ENCODE results near the gene TXNDC16.

The TXNDC16 gene

GRCh38 chr14:52442602-52443001 is 109.7 kb downstream of the TXNDC16 start:
- DNase-seq: no peak

DNA sequence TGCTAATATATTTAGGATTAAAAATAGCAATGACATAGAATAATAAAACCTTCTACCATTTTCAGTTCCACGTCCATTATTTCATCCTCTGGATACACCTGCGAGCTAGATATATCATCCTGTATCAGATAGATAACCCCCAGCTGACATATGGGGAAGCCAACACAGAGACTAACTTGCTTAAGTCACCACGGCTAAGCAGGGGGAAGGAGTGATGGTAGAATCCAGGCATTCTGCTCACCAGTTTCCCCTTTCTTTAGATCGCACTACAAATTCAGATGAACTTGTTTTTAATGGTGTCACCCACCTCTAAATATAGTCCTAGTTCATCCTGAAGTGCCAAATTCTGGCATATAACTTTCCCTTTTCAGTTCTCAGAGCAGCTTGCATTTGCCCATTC is 110.1 kb downstream of the TXNDC16 start:
- no peak for DNase-seq

DNA sequence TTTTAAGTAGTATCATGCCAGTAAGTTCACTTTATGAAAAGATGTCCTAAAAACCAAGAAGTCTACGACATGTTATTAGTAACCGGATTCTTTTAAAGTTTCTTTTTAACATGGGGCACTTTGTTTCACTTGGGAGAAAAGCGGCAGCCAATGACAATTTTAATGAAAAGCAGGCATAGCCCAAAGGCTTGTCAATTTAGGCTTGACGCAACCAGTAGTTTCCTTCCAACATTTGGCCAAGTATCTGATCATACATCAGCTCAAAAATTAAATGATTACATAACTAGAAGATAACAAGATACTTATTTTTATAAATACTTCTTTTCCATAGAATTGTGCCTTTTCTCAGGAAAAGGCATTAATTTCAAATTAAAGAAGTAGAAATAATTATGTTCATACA is 112.8 kb downstream of the TXNDC16 start:
- DNase-seq: no peak

DNA sequence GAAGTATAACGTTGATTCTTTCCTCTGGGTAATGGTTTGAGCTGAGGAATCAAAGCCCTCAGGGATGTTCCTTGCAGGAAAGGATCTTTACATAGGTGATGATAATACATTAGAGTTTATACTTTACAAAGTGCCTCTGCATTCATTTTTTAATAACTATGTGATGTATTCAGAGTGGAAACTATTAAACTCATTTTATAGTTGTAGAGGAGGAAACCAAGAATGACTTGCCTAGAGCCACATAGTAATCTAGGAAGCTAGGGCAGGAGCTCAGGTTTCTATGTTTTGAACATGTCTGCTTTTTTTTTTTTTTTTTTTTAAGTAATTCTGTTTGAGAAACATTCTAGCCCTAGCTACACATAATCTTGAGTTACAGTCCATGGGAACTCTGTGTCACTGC is 117.3 kb downstream of the TXNDC16 start:
- DNase-seq: no peak

DNA sequence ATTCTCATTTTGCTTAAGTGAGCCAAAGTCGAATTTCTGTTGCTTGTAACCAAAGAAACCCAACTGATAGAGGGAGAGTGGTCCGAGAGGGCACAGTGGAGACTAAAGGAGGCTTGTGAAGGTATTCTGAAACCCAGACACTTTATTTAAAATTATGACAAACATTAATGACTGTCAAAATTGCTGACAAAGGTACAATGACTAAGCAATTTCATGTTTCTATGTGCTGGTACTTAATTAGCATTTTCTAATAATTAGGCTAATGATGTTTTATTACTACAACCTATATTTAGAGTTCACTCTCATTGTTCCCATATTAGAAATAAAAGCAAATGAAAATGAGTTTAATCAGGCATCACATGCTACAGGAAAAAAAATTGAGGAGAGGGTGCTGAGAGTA is 121.8 kb downstream of the TXNDC16 start:
- DNase-seq: no peak

GRCh38 chr14:52429451-52429850 is 122.9 kb downstream of the TXNDC16 start:
- DNase-seq: no peak

- DNase-seq: no peak
Measured at GRCh38 chr14:52427460-52427859, 124.8 kb downstream of the TXNDC16 start.

DNA sequence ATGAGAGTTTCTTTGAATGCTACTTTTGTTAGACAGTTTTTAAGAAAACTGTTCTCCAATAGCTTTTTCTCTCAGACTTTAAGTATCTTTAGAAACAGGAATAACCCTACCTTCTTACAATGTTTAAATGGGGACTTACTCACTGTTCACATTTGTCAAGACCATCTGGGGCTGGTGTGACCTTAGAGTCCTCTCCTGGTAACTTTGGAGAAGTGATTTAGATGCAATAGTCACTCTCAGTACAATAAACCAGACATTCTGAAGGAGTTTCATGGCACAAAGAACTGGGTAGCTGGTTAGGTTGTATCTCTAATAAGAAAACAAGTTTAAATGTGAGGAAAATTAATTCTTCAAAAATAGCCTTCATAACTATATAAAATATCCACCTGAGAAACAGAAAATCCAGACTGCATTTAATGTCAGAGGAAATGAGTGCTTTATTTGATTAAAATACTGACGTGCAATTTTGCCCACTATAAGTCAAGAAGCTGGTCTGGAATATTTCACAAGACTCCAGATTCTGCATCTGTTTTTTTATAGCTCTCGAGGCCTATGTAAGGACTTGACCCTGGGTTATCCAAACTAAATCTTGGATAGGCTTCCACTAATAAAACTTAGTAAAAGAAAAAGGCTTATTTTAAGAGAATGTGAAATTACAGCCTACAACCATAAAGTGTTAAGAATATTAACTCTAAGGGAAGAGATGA is 129.5 kb downstream of the TXNDC16 start:
- DNase-seq: no peak

DNA sequence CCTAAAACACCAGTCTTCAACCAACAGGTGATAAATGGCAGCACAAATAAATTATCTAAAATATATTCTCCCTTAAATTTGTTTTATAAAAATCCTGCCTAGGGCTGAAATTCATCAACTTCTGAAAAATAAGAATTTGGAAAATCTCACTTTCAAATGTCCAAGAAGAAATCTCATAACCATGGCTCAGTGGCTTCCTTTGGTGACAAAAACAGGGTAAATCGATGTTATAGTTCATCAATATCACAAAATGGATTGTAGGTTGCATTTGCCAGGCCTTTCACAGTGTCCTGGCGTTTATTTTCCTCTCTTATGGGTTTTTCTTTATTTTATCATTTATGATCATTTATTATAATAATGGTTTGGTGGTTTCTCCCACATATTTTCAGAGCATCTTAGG is 135.2 kb downstream of the TXNDC16 start:
- no peak for DNase-seq

GRCh38 chr14:52413729-52414408 is 138.4 kb downstream of the TXNDC16 start:
- DNase-seq: no peak

DNA sequence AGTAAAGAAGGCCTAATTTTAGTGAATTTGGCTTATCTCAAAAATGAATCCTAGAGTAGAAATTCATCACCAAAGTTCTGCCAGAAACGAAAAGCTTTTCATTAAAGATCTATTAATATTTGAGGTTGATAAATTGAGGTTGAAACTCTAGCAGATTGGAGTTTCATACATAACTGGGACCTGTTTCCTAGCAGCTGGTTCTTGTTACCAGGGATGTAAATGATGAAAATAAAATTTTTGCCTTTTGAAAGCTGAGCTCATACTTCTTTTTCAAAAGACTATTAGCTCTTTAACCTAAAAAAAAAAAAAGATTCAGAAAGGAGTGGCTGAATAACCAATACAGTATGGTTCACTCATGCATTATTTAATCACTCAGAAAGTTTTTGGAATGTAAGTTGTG is 139.9 kb downstream of the TXNDC16 start:
- no peak for DNase-seq

DNA sequence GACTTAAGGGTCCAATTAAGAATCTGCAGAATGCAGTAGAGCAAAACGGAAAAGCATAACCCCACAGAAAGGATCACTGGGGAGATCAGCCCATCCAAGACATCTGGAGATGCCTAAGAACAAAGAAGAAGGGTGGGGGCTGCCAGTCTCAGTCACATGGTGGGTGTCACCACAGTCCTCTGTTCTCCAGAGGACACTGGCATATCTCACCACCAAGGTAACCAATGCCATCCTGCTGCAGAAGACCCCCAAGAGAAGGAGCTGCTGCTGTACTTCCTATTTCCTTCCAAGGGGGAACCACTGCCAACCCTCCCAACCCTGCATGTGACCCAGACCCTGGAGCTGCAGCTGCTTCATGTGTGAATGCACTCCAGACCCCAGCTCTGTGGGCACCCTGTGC is 147.0 kb downstream of the TXNDC16 start:
- DNase-seq: no peak

DNA sequence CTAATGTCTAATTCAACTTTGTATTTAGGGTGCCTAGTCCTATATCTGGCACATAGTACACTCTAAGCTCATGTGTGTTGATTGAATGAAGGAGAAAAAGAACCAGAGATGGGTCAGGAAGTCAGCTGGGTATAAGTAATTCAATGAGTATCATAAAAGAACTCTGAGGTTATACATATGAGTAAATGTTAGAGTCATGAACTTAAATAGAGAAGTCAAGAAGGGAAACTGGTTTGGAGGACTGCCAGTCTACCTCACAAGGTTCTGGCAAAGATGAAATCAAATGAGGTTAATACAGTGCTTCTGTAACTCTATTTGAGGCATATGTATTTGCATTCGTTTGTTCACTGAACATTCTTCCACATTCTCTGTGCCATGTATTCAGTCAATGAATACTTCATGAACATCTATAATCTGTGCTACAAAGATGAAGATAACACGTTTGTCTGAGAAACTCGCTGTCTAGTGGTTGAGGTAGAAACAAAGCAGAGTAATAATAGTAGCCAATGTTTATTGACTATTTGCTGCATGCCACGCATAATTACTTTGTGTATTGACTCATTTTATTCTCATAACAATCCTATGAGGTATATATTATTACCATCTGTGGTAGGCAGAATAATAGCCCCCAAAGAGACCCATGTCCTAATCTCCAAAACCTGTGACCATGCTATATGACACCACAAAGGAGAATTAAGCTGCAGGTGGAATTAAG is 149.3 kb downstream of the TXNDC16 start:
- DNase-seq: no peak

- no peak for DNase-seq
Measured at GRCh38 chr14:52400846-52401245, 151.5 kb downstream of the TXNDC16 start.

- no peak for DNase-seq
Measured at GRCh38 chr14:52399921-52400595, 152.2 kb downstream of the TXNDC16 start.

DNA sequence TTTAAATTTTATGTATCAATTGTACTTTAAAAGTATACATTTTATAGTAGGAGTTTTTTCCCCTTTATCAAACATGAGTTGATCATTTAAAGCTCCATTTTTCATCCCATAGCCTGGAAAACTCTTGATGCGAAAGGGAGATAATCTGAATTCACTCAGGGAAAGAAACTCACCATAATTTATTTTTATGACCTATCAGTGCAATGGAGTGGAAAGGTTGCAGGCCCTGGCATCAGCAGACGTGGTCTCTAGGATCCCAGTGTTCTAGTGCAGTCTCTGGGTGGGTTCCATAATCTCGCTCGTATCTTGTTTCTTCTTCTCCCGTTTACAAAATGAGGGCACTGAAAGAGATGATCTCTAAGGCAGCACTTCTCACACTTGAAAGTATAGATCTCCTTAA is 153.2 kb downstream of the TXNDC16 start:
- DNase-seq: no peak

- no peak for DNase-seq
Measured at GRCh38 chr14:52397844-52398243, 154.5 kb downstream of the TXNDC16 start.

DNA sequence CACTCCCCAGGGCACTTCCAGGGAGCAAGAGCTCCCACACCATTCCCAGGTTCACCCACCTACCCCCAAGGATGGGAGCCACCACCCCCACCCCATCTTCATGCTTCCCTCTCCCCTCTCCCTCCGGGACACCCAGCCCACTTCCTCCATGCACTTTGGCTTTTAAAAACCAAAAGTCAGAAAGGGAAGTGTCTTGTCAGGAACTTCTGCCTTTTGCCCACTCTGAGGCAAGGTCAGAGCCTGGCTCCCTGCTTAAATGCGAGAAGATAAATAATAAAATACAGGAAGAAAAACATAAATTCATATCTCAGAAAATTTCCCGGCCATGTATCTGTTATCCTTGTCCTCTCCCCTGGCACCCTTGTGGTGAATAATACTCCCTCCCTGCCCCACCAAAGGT is 156.6 kb downstream of the TXNDC16 start:
- no peak for DNase-seq

DNA sequence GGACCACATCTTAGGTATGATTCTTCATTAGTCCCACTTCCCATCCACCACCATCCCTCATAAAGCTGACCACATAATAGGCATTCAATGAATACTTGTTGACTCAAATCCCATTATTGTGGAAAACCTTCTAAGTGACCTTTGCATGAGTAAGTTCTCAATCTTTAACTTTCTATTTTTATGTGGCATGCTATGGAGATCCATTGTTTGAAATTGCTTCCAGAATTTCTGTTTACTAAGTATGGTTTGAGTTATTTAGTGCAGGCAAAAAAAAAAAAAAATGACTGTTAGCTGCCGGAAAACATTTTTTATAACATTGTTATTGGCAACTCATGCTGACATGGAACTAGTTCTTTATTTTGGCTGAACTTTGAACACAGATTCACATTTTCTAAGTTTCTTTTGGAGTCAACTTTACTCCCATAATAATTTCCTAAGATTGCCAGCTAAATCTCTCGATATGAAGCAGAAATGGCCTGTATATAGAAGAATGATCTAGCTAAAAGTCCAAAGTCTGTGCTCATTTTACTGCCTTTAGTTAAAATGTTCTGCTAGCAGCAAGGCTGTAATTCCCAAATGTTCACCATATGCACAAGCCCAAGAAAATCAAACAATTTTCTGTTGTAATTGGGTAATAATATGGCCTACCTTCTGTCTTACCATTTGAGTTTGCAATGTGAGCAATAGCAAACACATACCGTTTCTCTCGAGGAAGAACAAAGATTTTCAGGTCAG is 160.3 kb downstream of the TXNDC16 start:
- no peak for DNase-seq

Data from COR-L47 (cell line).